H1 (cell line): ENCODE data around the gene TEAD1. TPM values are rescaled to one million over a fixed set of nuclear protein-coding genes. Genes with fewer than 3 reads are reported as not detected.

Experiments used
- CREB1 ChIP-seq: IDR thresholded peaks from 2 replicates; pipeline ENCODE4 v1.6.1; 2012; ENCODE audit warnings: inconsistent platforms
- RFX5 ChIP-seq: IDR thresholded peaks from 2 replicates; pipeline ENCODE4 v1.6.1; 2011; ENCODE audit warnings: low read depth, low read length, improper control_type of control experiment, borderline replicate concordance
- polyA plus RNA-seq, 7 experiments: library from polyadenylated mRNA; depleted of rRNA in 3 of 7; stranded (reverse) in 5 of 7; unstranded in 2 of 7; fragments of >200 nt in 5 of 7; fragments of 200-250 nt in 2 of 7; gene quantifications; 1 replicate in 5 of 7; 2 replicates in 1 of 7; 4 replicates in 1 of 7; pipeline versions ENCODE4 v1.2.1 to v1.2.3, GENCODE V29; 2011 to 2013; ENCODE audit warnings: missing spikeins in 2 of 7, mixed read lengths in 2 of 7
- total RNA-seq: library from RNA; stranded (reverse); fragmentation: NEBNext Ultra II Directional; extraction: Animal tissue kit (Norgen Biotek cat#: 25700); gene quantifications from 2 replicates; pipeline ENCODE4 v1.2.1, GENCODE V29; 2021

The TEAD1 gene
- total and polyA plus RNA-seq, 2 of the 8 experiments (the other 6 are each of a cell fraction or from before 2014, with no cell fraction given), result 15.6 to 67.4 TPM

GRCh38 chr11:12767027-12767426 lies 92.8 kb downstream of the TEAD1 start (continued):
- no peak for TF ChIP-seq RFX5
- no peak for TF ChIP-seq CREB1
